HCT116 (cell line): ENCODE measurements around the gene EXOSC5. TPM values are rescaled to one million over a fixed set of nuclear protein-coding genes. Genes with fewer than 3 reads are reported as not detected.

Source experiments
- ATAC-seq: fragments of 200-7000 bp; cut with Tn5 transposase; 2 replicates; pipeline ENCODE4 v1.9.1; 2020; ENCODE audit warnings: mild to moderate bottlenecking, moderate library complexity
- BruUV-seq: library from RNA; stranded (reverse); fragments of 400-500 nt; replicated peaks from 2 replicates; lab custom pipeline; 2021; lab: Mats Ljungman, UMichigan
- CTCF ChIA-PET: fragments of 300-600 bp; sonication (Branson Sonifier 250); formaldehyde crosslinking; loops from one replicate; lab custom pipeline; 2021; ENCODE audit warnings: antibody characterized with exemption; lab: Charles Lee
- POLR2A ChIA-PET: fragments of 300-600, 350-600 bp; sonication (Branson Sonifier 250); formaldehyde crosslinking; loops from one replicate; lab custom pipeline; 2021; ENCODE audit warnings: antibody characterized with exemption; lab: Charles Lee
- RAD21 ChIA-PET, 2 experiments: fragments of 300-600 bp; sonication (Branson Sonifier 250); formaldehyde crosslinking; loops; one replicate each; lab custom pipeline; 2023; ENCODE audit warnings: low total read pairs in 2 of 2; ENCODE audit not compliant: uncharacterized antibody in 2 of 2, unreplicated experiment in 2 of 2, low non-redundant PET in 1 of 2; lab: Charles Lee
- DNase-seq: peaks from one replicate; pipeline ENCODE4 v3.0.0-alpha.2; 2010; ENCODE audit warnings: low read depth, low spot score
- H2AFZ ChIP-seq: fragments of 200-600 bp; shearing (Covaris generic), sonication (generic); 2 replicates; pipeline ENCODE4 v1.6.1; 2017; ENCODE audit warnings: low read depth, mixed run types, mixed read lengths, antibody characterized with exemption, low read length; ENCODE audit not compliant: poor library complexity, severe bottlenecking
- H3K27ac ChIP-seq: 2 replicates; pipeline ENCODE4 v1.5.1; 2012; ENCODE audit warnings: low read depth, low read length
- H3K27me3 ChIP-seq: fragments of 200-600 bp; sonication (generic); 2 replicates; pipeline ENCODE4 v1.6.1; 2016; ENCODE audit warnings: mixed run types, low read length, mixed read lengths; ENCODE audit not compliant: insufficient read depth
- H3K36me3 ChIP-seq, 2 experiments: fragments of 200-500 bp in 1 of 2; fragments of 200-600 bp in 1 of 2; sonication (Bioruptor generic) in 1 of 2; sonication (generic) in 1 of 2; 2 replicates each; pipeline versions ENCODE4 v1.5.1 to v1.6.1; 2014 to 2016; ENCODE audit warnings: low read length in 2 of 2, inconsistent platforms in 1 of 2, mixed read lengths in 1 of 2, mixed run types in 1 of 2; ENCODE audit not compliant: insufficient read depth in 2 of 2, control insufficient read depth in 1 of 2
- H3K4me1 ChIP-seq, 2 experiments: fragments of 200-600 bp in 1 of 2; sonication (generic) in 1 of 2; 2 replicates each; pipeline versions ENCODE4 v1.5.1 to v1.6.1; 2012 to 2017; ENCODE audit warnings: low read length in 2 of 2, inconsistent platforms in 1 of 2, mild to moderate bottlenecking in 1 of 2, mixed read lengths in 1 of 2, mixed run types in 1 of 2, moderate library complexity in 1 of 2; ENCODE audit not compliant: insufficient read depth in 2 of 2, control insufficient read depth in 1 of 2
- H3K4me2 ChIP-seq: fragments of 200-600 bp; sonication (generic); 2 replicates; pipeline ENCODE4 v1.6.1; 2017; ENCODE audit warnings: mixed run types, low read length, mixed read lengths
- H3K4me3 ChIP-seq, 2 experiments: fragments of 200-600 bp in 1 of 2; sonication (generic) in 1 of 2; replicated peaks in 1 of 2; 2 replicates each; pipeline ENCODE4 v1.5.1; 2011 to 2016; ENCODE audit warnings: low read length in 2 of 2, control low read depth in 1 of 2, low read depth in 1 of 2, mild to moderate bottlenecking in 1 of 2, mixed read lengths in 1 of 2, mixed run types in 1 of 2
- H3K79me2 ChIP-seq: fragments of 200-600 bp; sonication (generic); 2 replicates; pipeline ENCODE4 v1.6.1; 2017; ENCODE audit warnings: mild to moderate bottlenecking, mixed run types, low read length, moderate library complexity, mixed read lengths; ENCODE audit not compliant: insufficient read depth
- H3K9ac ChIP-seq: fragments of 200-600 bp; sonication (generic); 2 replicates; pipeline ENCODE4 v1.6.1; 2016; ENCODE audit warnings: low read length, mixed read lengths
- H3K9me2 ChIP-seq: fragments of 200-600 bp; sonication (generic), shearing (Covaris generic); 2 replicates; pipeline ENCODE4 v1.6.1; 2017; ENCODE audit warnings: mixed run types, mild to moderate bottlenecking, moderate library complexity; ENCODE audit not compliant: insufficient read depth
- H3K9me3 ChIP-seq, 2 experiments: fragments of 200-500 bp in 1 of 2; fragments of 200-600 bp in 1 of 2; sonication (Bioruptor generic) in 1 of 2; sonication (generic) in 1 of 2; 2 replicates each; pipeline ENCODE4 v1.6.1; 2014 to 2017; ENCODE audit warnings: low read length in 2 of 2, mixed read lengths in 2 of 2, inconsistent platforms in 1 of 2, low read depth in 1 of 2, mild to moderate bottlenecking in 1 of 2, mixed run types in 1 of 2, moderate library complexity in 1 of 2; ENCODE audit not compliant: control insufficient read depth in 1 of 2, insufficient read depth in 1 of 2
- H4K20me1 ChIP-seq: fragments of 200-600 bp; sonication (generic), shearing (Covaris generic); 2 replicates; pipeline ENCODE4 v1.6.1; 2017; ENCODE audit warnings: mixed run types, mild to moderate bottlenecking, moderate library complexity; ENCODE audit not compliant: insufficient read depth
- CBX3 ChIP-seq: IDR thresholded peaks from 2 replicates; pipeline ENCODE4 v1.6.1; 2012; ENCODE audit warnings: low read depth
- EGR1 ChIP-seq: IDR thresholded peaks from 2 replicates; pipeline ENCODE4 v1.6.1; 2012; ENCODE audit warnings: low read depth
- ELF1 ChIP-seq: IDR thresholded peaks from 2 replicates; pipeline ENCODE4 v1.6.1; 2012; ENCODE audit warnings: low read depth, borderline replicate concordance
- EZH2 ChIP-seq: fragments of 200-600 bp; sonication (generic); IDR thresholded peaks from 2 replicates; pipeline ENCODE4 v1.6.1; 2017; ENCODE audit warnings: antibody characterized with exemption, mixed run types
- EZH2phosphoT487 ChIP-seq: fragments of 200-600 bp; IDR thresholded peaks from 2 replicates; pipeline ENCODE4 v1.6.1; 2018; ENCODE audit warnings: antibody characterized with exemption, borderline replicate concordance
- JUND ChIP-seq: IDR thresholded peaks from 2 replicates; pipeline ENCODE4 v1.6.1; 2012
- POLR2A ChIP-seq: IDR thresholded peaks from 2 replicates; pipeline ENCODE4 v1.7.0; 2011; ENCODE audit warnings: borderline replicate concordance; ENCODE audit not compliant: insufficient read depth, insufficient read length; ENCODE audit errors: extremely low read depth
- RAD21 ChIP-seq: IDR thresholded peaks from 2 replicates; pipeline ENCODE4 v1.6.1; 2012; ENCODE audit warnings: low read depth, mild to moderate bottlenecking
- REST ChIP-seq: IDR thresholded peaks from 2 replicates; pipeline ENCODE4 v1.6.1; 2012; ENCODE audit warnings: low read depth
- SP1 ChIP-seq: IDR thresholded peaks from 2 replicates; pipeline ENCODE4 v1.6.1; 2012; ENCODE audit warnings: low read depth
- ZBTB33 ChIP-seq: IDR thresholded peaks from 2 replicates; pipeline ENCODE4 v1.6.1; 2011; ENCODE audit warnings: mild to moderate bottlenecking, low read length, moderate library complexity; ENCODE audit not compliant: insufficient replicate concordance; ENCODE audit errors: extremely low read depth
- ZFX ChIP-seq: fragments of 450-650 bp; IDR thresholded peaks from 2 replicates; pipeline ENCODE4 v1.6.1; 2017
- intact Hi-C: fragments of 100-400 bp; cut with micrococcal nuclease; formaldehyde crosslinking; loops from 2 replicates; pipeline ENCODE4 v1.10.0; 2022
- total RNA-seq: library from RNA; stranded (reverse); gene quantifications from one replicate; pipeline ENCODE4 v1.2.1, GENCODE V29; 2021; ENCODE audit not compliant: unreplicated experiment
- TF ChIP-seq, protein P1 (sequence below): IDR thresholded peaks from 2 replicates; pipeline ENCODE4 v1.6.1; 2012

Gene EXOSC5
- total RNA-seq, 1 experiment from 2014 or later = 57.5 TPM

- no peak for TF ChIP-seq REST
- TF ChIP-seq EZH2phosphoT487 = no peak
Observed at GRCh38 chr19:41354343-41354953, 42.7 kb downstream of the EXOSC5 start (continued).

GRCh38 chr19:41353466-41354342 lies 43.5 kb downstream of the EXOSC5 start, which contains the start of gene TGFB1:
TGFB1 (minus strand) TSS chr19:41353922; CDS start chr19:41353044, 878 bp downstream.
- Histone ChIP-seq H3K27me3 (no peaks in the 10 kb centered on the region), H3K27ac (peak within 1 kb of the TSS; percentile 89), H3K4me1 (peaks cover 11 to 29% of the 10 kb centered on the region in 2 experiments; a peak in 3 of 4 replicates), H2AFZ (no peak within 1 kb of the TSS), H3K4me2 (peak within 1 kb of the TSS; percentile 95), H3K4me3 (peak within 1 kb of the TSS; percentile 79 to 87), H3K36me3 (no peaks in the 10 kb centered on the region), H4K20me1 (no peaks in the 10 kb centered on the region), H3K9ac (peak within 1 kb of the TSS; percentile 83), H3K79me2 (peaks cover 39% of the 10 kb centered on the region), H3K9me2 (no peaks in the 10 kb centered on the region), H3K9me3 (no peaks in the 10 kb centered on the region)
- intact Hi-C loops = no loop called here
- CTCF ChIA-PET = interaction anchor here (1.3 to 5.6 kb wide), 3 partner anchors 11 to 222 kb away, joined by 3 to 54 read pairs (median 4); partner anchors contain the start of genes B9D2 and CEACAM21
- POLR2A ChIA-PET = interaction anchor here (0.6 to 2.1 kb wide), 3 partner anchors 10 to 531 kb away, joined by 3 to 13 read pairs (median 3); partner anchors contain the start of gene B9D2
- RAD21 ChIA-PET = interaction anchor here in 1 of 2 experiments (0.7 kb wide), 1 partner anchor 198 kb away, joined by 9 read pairs; no protein-coding TSS in a partner anchor
- BruUV-seq = no TSS peak
- ATAC-seq (peak; percentile 70), DNase-seq (peak; percentile 63)
- no peak for TF ChIP-seq EZH2
- TF ChIP-seq, protein P1, sequence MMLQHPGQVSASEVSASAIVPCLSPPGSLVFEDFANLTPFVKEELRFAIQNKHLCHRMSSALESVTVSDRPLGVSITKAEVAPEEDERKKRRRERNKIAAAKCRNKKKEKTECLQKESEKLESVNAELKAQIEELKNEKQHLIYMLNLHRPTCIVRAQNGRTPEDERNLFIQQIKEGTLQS = no peak
- TF ChIP-seq JUND = no peak
- TF ChIP-seq POLR2A = no peak
- TF ChIP-seq ELF1 = no peak
- TF ChIP-seq ZFX = no peak
- peak; percentile 95 for TF ChIP-seq EGR1
- TF ChIP-seq CBX3 = 0 out of 2 replicates have a peak, but pooled peaks have one; percentile 20
- peak; percentile 62 for TF ChIP-seq SP1
- TF ChIP-seq REST = no peak
- TF ChIP-seq ZBTB33 = peak; percentile 43
- no peak for TF ChIP-seq RAD21
